ENCODE data around the gene MTF1. TPM values are rescaled to one million over a fixed set of nuclear protein-coding genes. Genes with fewer than 3 reads are reported as not detected.
A peak's percentile ranks its signal among the peaks of the same experiment; 100 is the strongest.

MTF1 gene
- polyA plus RNA-seq, 4 donors = 8.0 to 9.5 (median 8.4) TPM

- no peak for DNase-seq (ENCODE audit: low read depth in 4 of 4, low spot score in 2 of 4)
These were observed 19.7 kb downstream of the MTF1 start for GRCh38 chr1:37839676-37840075.

GRCh38 chr1:37836788-37837187, 22.6 kb downstream of the MTF1 start:
- no peak for DNase-seq (ENCODE audit: low read depth in 4 of 4, low spot score in 2 of 4)

DNA sequence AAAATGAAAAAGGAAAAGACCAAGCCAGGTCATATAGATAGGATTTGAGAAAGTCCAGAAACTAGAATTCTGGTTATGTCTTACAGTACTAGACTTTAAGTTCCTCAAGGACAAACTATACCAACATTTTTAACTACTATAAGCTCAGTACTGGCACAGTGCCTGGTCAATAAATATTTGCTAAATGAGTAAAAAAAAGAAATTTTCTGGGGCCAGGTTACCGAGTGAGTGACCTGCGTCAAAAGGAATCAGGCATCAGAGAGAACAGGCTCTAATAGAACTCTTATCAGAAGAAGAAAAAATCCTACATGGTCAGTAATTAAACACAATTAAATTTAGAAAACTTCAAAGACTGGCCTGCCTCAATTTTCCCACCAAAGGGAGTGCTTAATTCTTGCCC, 27.6 kb downstream of the MTF1 start:
- DNase-seq (ENCODE audit: low read depth in 4 of 4, low spot score in 2 of 4) = no peak

- DNase-seq (ENCODE audit: low read depth in 4 of 4, low spot score in 2 of 4) = no peak
These were observed 28.3 kb downstream of the MTF1 start for GRCh38 chr1:37831109-37831508.

- no peak for DNase-seq (ENCODE audit: low read depth in 4 of 4, low spot score in 2 of 4)
These were observed 30.9 kb downstream of the MTF1 start for GRCh38 chr1:37828410-37829074.

GRCh38 chr1:37825506-37825905, 33.9 kb downstream of the MTF1 start:
- no peak for DNase-seq (ENCODE audit: low read depth in 4 of 4, low spot score in 2 of 4)

- no peak for DNase-seq (ENCODE audit: low read depth in 4 of 4, low spot score in 2 of 4)
These were observed 35.4 kb downstream of the MTF1 start for GRCh38 chr1:37824001-37824400.

DNA sequence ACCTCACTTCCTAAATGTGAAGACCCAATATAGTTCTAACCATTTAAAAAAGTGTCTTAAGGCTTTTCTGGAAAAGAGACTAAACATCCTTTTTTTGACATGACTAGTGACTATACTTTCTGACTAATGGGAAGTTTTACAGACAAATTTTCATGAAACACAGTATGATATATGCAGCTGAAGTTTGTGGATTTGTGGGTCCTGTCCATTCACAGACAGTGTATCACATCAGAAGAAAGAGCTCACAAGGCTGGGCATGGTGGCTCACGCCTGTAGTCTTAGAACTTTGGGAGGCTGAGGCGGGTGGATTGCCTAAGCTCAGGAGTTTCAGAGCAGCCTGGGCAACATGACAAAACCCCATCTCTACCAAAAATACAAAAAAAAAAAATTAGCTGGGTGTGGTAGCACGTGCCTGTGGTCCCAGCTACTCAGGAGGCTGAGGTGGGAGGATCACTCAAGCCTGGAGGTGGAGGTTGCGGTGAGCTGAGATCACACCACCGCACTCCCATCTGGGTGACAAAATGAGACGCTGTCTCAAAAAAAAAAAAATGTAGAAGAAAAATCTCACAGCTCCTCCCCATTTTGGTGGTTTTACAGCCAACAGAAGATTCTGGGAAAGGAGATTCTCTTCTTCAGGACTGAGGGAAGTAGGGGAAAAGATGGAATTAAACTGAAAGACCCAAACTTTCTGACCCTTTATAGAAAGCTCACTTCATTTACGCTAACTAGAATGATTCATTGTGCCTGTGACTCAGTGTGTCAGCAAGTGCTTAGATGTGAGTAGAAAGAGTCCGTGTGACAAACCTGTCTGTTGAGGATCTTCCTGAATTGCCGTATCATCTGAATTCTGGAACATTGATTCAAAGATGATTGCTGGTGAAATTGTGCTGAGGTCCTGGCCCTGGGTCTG, 36.2 kb downstream of the MTF1 start:
- no peak for DNase-seq (ENCODE audit: low read depth in 4 of 4, low spot score in 2 of 4)

- DNase-seq (ENCODE audit: low read depth in 4 of 4, low spot score in 2 of 4) = no peak
These were observed 37.9 kb downstream of the MTF1 start for GRCh38 chr1:37821481-37821880.

DNA sequence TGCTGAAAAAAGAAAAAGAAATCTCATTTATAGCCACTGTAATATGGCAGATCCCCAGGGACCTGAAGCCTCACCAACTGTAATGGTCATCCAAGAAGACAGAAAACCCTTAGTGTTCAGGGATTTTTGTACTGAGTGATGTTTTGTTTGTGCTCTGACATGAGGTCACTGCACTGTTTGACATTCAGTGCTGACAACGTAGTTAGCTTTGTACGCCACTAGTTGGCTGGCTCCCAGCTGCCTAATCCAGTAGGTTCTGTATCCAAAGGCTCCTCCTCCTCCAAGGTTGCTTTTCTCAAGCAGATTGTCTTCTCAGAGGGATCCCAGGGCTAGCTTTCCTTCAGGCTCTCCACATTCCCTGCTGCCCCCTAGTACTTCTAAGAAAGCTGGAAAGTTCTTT, 41.9 kb downstream of the MTF1 start:
- no peak for DNase-seq (ENCODE audit: low read depth in 4 of 4, low spot score in 2 of 4)

- DNase-seq (ENCODE audit: low read depth in 4 of 4, low spot score in 2 of 4) = no peak
These were observed 45.1 kb downstream of the MTF1 start for GRCh38 chr1:37814252-37814651.

DNA sequence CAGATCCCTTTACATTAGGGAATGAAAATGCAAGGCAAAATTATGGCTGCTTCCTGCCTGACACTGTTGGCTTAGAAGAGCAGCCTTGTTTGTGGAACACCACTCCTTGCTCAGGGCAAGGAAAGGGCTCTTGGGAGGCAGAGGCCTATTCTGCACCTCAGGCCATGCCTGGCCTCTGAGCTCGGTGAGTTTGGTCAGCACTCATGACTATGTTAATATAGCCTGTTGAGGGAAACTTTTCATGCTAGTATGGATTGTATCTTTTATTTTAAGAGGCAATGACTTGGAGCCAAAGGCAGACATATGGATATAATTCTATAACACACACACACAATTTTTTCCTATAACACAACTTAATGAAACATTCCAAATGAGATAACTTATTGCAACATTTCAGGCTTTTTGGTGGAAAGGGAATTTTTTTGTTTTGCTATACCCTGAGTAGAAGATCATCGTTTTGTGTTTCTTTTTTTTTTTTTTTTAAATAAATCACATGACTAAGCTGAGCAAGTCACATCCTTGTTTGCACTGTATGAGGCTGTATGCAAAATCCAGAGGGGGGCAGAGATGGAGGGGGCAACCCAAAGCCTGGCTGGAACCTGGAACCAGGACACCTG, 45.8 kb downstream of the MTF1 start:
- no peak for DNase-seq (ENCODE audit: low read depth in 4 of 4, low spot score in 2 of 4)

DNA sequence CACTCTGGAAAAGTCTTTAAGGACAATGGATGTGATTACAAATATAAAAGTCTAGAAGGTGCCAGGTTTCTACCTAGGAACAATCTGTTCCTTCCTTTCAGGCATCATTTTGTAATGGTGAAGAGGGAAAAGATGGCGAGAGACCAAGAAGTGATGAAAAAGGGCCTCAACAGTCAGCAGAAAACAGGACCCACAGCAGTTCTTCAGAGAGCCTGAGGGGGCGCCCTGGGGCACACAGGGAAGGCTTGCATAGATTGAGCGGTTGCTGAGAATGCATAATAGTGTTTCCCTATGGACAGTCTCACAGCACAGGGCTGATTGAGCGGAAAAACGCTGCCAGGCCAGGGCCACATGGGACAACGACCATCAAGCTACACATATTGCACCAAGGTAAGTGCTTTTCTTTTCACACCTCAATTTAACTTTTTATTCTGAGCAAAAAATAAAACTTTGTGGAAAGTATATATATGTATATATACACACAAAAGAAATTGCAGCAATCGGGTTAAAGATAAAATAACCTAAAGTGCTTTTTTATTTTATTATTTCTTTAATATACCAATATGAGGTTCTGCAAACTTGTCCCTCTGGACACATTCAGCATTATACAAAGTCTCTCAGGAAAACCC, 48.3 kb downstream of the MTF1 start:
- no peak for DNase-seq (ENCODE audit: low read depth in 4 of 4, low spot score in 2 of 4)

DNA sequence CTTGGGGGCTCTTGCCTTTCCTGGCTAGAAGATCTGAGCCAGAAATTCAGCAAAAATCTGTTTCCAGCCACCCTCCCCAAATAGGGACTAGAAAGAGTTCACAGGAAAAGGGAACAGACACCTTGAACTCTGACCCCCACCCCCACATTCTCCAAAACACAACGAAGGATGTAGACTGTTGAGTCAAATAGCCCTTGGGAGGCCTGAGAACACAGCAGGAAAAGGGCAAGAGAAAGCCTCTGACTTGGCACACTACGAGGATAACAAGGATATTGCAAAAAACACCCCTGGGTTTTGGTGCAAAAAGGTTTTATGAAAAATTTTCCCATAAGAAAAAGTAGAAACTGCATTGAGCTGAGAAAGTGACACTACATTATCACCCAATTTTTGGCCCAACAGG, 49.5 kb downstream of the MTF1 start:
- DNase-seq (ENCODE audit: low read depth in 4 of 4, low spot score in 2 of 4) = no peak

DNA sequence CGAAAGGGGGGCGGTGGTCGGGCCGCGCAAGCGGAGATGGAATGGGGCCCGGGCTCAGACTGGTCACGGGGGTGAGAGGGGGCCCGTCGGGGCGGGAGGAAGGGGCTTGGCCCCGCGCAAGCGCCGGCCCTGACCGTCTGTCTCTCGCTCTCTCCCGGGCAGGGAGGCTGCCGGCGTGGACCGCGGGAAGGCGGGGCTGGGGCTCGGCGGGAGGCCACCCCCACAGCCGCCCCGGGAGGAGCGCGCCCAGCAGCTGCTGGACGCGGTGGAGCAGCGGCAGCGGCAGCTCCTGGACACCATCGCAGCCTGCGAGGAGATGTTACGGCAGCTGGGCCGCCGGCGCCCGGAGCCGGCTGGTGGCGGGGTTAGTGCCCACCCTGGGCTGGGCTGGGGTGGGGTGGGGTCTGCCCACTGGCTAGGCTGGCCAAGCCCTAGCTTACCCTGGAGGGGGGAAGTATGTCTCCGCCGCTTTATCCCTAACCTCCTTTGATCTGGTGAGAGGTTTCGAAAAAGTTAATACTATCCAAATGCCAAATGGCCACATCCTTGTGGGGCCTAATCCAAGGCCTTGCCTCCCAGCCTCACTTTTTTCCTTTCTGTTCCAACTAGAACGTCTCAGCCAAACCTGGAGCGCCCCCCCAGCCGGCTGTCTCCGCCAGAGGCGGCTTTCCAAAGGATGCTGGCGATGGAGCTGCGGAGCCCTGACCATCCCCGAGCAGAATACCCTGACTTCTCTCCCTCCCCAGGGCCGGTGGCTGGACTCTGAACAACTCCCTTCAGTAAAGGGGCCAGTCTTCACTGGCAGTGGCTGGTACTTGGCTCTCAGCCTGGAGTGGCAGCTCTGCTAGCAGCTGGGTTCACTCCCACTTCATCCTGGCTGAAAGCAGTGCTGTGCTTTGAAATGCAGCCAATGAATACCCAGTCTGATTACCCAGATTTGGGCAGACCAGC, 50.7 kb downstream of the MTF1 start:
- DNase-seq (ENCODE audit: low read depth in 4 of 4, low spot score in 2 of 4) = no peak

DNA sequence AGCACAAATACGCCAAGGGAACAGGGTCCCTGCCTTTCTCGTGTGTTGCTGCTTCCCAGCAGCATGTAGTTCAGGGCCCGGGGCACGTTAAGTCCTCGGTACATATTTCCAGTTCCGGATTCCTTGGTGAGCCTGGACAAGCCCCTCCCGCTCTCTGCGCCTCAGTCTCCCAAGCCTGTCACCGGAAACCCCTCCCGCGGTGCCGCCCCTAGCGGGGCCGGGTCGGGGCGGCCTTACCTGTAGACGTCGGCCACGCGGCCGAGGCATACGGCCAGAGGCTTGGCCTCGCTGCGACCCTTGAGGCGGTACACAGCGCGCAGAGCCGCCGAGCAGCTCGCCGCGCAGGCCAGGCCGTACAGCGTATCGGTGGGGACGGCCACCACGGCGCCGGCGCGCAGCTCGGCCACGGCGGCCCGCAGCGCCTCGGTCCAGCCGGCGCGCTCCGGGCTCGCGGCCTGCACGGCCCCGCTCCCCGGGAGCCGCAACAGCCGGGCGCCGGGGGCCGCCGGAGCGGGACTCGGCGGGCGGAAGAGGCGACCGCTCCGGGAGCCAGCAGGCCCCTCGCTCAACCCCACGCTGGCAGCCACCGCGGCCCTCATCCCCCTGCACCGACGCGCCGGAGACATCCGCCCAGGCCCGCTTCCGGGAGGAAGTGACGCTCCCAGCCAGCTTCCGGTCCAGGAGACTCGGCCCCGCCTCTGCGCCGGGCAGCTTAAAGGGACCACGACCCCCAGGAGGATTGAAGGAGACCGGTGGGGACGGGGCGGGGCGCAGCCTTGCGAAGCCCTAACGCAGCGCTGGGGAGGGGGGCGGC, 51.6 kb downstream of the MTF1 start, which contains the start of the genes C1orf122 and YRDC:
C1orf122 (plus strand) TSS at position 236 of the 814 bp plus-strand sequence. CDS start 615 bp downstream, outside the sequence.
YRDC (minus strand) TSS at position 654 of the 814 bp plus-strand sequence; CDS start at position 626, 28 bp downstream.
- DNase-seq (ENCODE audit: low read depth in 4 of 4, low spot score in 2 of 4) = peak; percentile 67 to 91 (median 84)

DNA sequence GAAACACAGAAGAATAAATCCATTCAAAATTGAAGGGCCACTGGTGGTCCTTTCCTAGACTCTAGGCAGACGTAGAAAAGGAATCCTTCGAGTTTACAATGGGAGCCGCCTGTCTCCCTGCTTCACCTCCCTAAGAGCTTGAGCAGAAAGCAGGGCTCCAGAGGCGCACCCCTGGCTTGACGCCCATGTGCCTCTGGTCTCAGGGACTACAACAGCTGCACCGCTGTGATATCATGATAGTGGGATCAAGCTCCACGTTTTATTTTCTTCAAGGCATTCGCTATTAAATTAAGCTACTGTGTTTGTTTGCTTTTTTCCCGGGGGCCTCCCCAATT, 52.2 kb downstream of the MTF1 start:
- DNase-seq (ENCODE audit: low read depth in 4 of 4, low spot score in 2 of 4) = no peak

GRCh38 chr1:37802439-37802838, 57.0 kb downstream of the MTF1 start:
- DNase-seq (ENCODE audit: low read depth in 4 of 4, low spot score in 2 of 4) = no peak

- no peak for DNase-seq (ENCODE audit: low read depth in 4 of 4, low spot score in 2 of 4)
These were observed 61.5 kb downstream of the MTF1 start for GRCh38 chr1:37797750-37798345.
